IMR-90 (cell line): ENCODE data around the gene CAMKMT.

Experiments used
- BHLHE40 ChIP-seq: fragments of 150-350 bp; IDR thresholded peaks from 2 replicates; pipeline ENCODE4 v1.6.1; 2016; ENCODE audit warnings: mild to moderate bottlenecking, low read depth, low read length
- CEBPB ChIP-seq: IDR thresholded peaks from 2 replicates; pipeline ENCODE4 v1.6.1; 2012; ENCODE audit warnings: low read depth, low read length, improper control_type of control experiment
- MAFK ChIP-seq: IDR thresholded peaks from 2 replicates; pipeline ENCODE4 v1.6.1; 2012; ENCODE audit warnings: low read depth, low read length, improper control_type of control experiment
- MXI1 ChIP-seq: IDR thresholded peaks from 2 replicates; pipeline ENCODE4 v1.6.1; 2012; ENCODE audit warnings: low read depth, mild to moderate bottlenecking, low read length, moderate library complexity, borderline replicate concordance
- POLR2A ChIP-seq: IDR thresholded peaks from 2 replicates; pipeline ENCODE4 v1.6.1; 2012; ENCODE audit warnings: mild to moderate bottlenecking, low read depth, low read length
- RAD21 ChIP-seq: IDR thresholded peaks from 2 replicates; pipeline ENCODE4 v1.6.1; 2012; ENCODE audit warnings: low read length, improper control_type of control experiment
- TF ChIP-seq, protein P1 (sequence below): conservative IDR thresholded peaks from 2 replicates; pipeline ENCODE4 v1.5.1; 2012; ENCODE audit warnings: mild to moderate bottlenecking, low read depth, low read length, improper control_type of control experiment
- TF ChIP-seq, protein P2 (sequence below): fragments of 150-350 bp; IDR thresholded peaks from 2 replicates; pipeline ENCODE4 v1.6.1; 2016; ENCODE audit warnings: low read depth, mild to moderate bottlenecking, low read length, moderate library complexity, borderline replicate concordance
- TF ChIP-seq, protein P3 (sequence below): fragments of 150-350 bp; IDR thresholded peaks from 2 replicates; pipeline ENCODE4 v1.6.1; 2017; ENCODE audit warnings: mild to moderate bottlenecking, antibody characterized with exemption, low read length, low read depth

GRCh38 chr2:44612276-44612675, 250.5 kb downstream of the CAMKMT start:
- TF ChIP-seq, protein P1, sequence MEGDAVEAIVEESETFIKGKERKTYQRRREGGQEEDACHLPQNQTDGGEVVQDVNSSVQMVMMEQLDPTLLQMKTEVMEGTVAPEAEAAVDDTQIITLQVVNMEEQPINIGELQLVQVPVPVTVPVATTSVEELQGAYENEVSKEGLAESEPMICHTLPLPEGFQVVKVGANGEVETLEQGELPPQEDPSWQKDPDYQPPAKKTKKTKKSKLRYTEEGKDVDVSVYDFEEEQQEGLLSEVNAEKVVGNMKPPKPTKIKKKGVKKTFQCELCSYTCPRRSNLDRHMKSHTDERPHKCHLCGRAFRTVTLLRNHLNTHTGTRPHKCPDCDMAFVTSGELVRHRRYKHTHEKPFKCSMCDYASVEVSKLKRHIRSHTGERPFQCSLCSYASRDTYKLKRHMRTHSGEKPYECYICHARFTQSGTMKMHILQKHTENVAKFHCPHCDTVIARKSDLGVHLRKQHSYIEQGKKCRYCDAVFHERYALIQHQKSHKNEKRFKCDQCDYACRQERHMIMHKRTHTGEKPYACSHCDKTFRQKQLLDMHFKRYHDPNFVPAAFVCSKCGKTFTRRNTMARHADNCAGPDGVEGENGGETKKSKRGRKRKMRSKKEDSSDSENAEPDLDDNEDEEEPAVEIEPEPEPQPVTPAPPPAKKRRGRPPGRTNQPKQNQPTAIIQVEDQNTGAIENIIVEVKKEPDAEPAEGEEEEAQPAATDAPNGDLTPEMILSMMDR, result no peak
- TF ChIP-seq POLR2A (no peak), MAFK (no peak), CEBPB (no peak), MXI1 (no peak), RAD21 (no peak), BHLHE40 (no peak)
- TF ChIP-seq, protein P2, sequence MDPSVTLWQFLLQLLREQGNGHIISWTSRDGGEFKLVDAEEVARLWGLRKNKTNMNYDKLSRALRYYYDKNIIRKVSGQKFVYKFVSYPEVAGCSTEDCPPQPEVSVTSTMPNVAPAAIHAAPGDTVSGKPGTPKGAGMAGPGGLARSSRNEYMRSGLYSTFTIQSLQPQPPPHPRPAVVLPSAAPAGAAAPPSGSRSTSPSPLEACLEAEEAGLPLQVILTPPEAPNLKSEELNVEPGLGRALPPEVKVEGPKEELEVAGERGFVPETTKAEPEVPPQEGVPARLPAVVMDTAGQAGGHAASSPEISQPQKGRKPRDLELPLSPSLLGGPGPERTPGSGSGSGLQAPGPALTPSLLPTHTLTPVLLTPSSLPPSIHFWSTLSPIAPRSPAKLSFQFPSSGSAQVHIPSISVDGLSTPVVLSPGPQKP, result no peak
- TF ChIP-seq, protein P3, sequence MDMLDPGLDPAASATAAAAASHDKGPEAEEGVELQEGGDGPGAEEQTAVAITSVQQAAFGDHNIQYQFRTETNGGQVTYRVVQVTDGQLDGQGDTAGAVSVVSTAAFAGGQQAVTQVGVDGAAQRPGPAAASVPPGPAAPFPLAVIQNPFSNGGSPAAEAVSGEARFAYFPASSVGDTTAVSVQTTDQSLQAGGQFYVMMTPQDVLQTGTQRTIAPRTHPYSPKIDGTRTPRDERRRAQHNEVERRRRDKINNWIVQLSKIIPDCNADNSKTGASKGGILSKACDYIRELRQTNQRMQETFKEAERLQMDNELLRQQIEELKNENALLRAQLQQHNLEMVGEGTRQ, result no peak
